ENCODE measurements around the gene AMBRA1.
"Not testable (repeated sequence)": the region's sequence is repeated elsewhere in the genome, so short reads cannot be mapped to it uniquely, and the experiment has no call there.

AMBRA1 gene

GRCh38 chr11:46612326-46612725 lies 18.5 kb upstream of the AMBRA1 start:
- DNase-seq (ENCODE audit: low spot score): no peak

GRCh38 chr11:46611526-46612304 lies 17.9 kb upstream of the AMBRA1 start:
- no peak for DNase-seq (ENCODE audit: low spot score)

- no peak for DNase-seq (ENCODE audit: low spot score)
Observed at GRCh38 chr11:46609386-46609785, 15.6 kb upstream of the AMBRA1 start.

GRCh38 chr11:46607516-46607915 lies 13.7 kb upstream of the AMBRA1 start:
- DNase-seq (ENCODE audit: low spot score): no peak

GRCh38 chr11:46604796-46605195 lies 11.0 kb upstream of the AMBRA1 start:
- DNase-seq (ENCODE audit: low spot score): no peak

GRCh38 chr11:46603704-46604308 lies 10.0 kb upstream of the AMBRA1 start:
- DNase-seq (ENCODE audit: low spot score): no peak

- no peak for DNase-seq (ENCODE audit: low spot score)
Observed at GRCh38 chr11:46601129-46601528, 7.3 kb upstream of the AMBRA1 start.

GRCh38 chr11:46600194-46600960 lies 6.6 kb upstream of the AMBRA1 start:
- no peak for DNase-seq (ENCODE audit: low spot score)

- DNase-seq (ENCODE audit: low spot score): no peak
Observed at GRCh38 chr11:46599340-46600193, 5.7 kb upstream of the AMBRA1 start.

GRCh38 chr11:46597609-46598219 lies 3.9 kb upstream of the AMBRA1 start:
- DNase-seq (ENCODE audit: low spot score): peak; percentile 37

GRCh38 chr11:46597155-46597554 lies 3.3 kb upstream of the AMBRA1 start:
- DNase-seq (ENCODE audit: low spot score): no peak

GRCh38 chr11:46594785-46595184 lies 962 bp upstream of the AMBRA1 start:
- DNase-seq (ENCODE audit: low spot score): no peak

GRCh38 chr11:46594374-46594700 lies 514 bp upstream of the AMBRA1 start:
- no peak for DNase-seq (ENCODE audit: low spot score)

- DNase-seq (ENCODE audit: low spot score): peak; percentile 43
Observed at GRCh38 chr11:46590740-46591605, 2.9 kb downstream of the AMBRA1 start.

- DNase-seq (ENCODE audit: low spot score): no peak
Observed at GRCh38 chr11:46588915-46589314, 4.9 kb downstream of the AMBRA1 start.

- no peak for DNase-seq (ENCODE audit: low spot score)
Observed at GRCh38 chr11:46588131-46588530, 5.7 kb downstream of the AMBRA1 start.

GRCh38 chr11:46583513-46583912 lies 10.3 kb downstream of the AMBRA1 start:
- DNase-seq (ENCODE audit: low spot score): not testable (repeated sequence)

- DNase-seq (ENCODE audit: low spot score): no peak
Observed at GRCh38 chr11:46582588-46582987, 11.2 kb downstream of the AMBRA1 start.

- DNase-seq (ENCODE audit: low spot score): no peak
Observed at GRCh38 chr11:46577058-46577457, 16.8 kb downstream of the AMBRA1 start.

GRCh38 chr11:46574656-46575055 lies 19.2 kb downstream of the AMBRA1 start:
- no peak for DNase-seq (ENCODE audit: low spot score)
